ENCODE measurements around the gene FMN2.
A peak's percentile ranks its signal among the peaks of the same experiment; 100 is the strongest.

FMN2 gene

DNA sequence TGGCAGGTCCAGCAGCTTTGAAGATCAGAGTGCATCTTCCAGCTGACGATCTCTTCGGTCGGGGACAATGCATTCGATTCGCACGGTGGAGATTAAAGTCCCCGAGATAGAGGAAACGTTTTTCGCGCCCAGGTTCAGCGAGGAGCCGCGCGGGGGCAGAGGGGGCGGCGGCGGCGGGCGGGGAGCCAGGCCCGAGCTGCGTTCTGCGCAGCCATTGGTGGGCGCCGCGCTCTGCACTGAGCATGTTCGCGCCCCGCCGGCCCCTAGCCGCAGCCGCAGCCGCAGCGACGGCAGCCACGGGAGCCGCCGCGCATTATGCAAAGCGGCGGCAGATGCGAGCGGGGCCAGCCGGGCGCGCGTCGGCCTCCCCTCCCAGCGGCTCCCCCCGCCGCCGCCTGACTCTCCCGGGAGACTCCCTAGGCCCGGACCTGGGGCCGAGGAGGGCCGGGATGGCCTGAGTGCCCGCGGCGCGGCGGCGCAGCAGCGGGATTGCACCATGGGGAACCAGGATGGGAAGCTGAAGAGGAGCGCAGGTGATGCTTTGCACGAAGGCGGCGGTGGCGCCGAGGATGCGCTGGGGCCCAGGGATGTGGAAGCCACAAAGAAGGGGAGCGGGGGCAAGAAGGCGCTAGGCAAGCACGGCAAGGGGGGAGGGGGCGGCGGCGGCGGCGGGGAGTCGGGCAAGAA, at the start of gene FMN2:
FMN2 (plus strand) TSS at position 270 of the 687 bp plus-strand sequence; CDS start at position 497, 227 bp downstream.
- H3K4me3 ChIP-seq (ENCODE audit: low read depth, low read length): peak within 1 kb of the TSS; percentile 73

GRCh38 chr1:240044620-240045019, 47.1 kb upstream of the FMN2 start:
- H3K4me3 ChIP-seq (ENCODE audit: low read depth, low read length): no peak overlapping the region
- no peak for DNase-seq (ENCODE audit: low read depth)

More for the DNA sequence above, at the start of gene FMN2:
- DNase-seq (ENCODE audit: low read depth): no peak

- no peak for DNase-seq (ENCODE audit: low read depth)
- H3K4me3 ChIP-seq (ENCODE audit: low read depth, low read length): no peak overlapping the region
Observed at GRCh38 chr1:240046000-240046399, 45.7 kb upstream of the FMN2 start.

DNA sequence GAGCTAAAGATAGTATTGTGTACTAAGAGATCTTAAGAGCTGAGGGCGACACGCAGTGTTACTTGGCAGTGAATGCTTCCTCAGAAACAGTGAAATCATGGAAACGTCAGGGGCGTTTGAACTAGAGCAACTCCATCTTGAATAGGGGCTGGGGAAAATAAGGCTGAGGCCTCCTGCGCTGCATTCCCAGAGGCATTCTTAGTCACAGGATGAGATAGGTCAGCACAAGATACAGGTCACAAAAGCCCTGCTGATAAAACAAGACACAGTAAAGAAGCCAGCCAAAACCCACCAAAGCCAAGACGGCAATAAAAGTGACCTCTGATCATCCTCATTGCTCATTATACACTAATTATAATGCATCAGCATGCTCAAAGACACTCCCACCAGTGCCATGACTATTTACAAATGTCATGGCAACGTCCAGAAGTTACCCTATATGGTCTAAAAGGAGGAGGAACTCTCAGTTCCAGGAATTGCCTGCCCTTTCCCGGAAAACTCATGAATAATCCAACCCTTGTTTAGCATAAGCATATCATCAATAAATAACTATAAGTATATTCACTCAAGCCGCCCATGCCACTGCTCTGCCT, 37.5 kb upstream of the FMN2 start:
- DNase-seq (ENCODE audit: low read depth): no peak
- H3K4me3 ChIP-seq (ENCODE audit: low read depth, low read length): no peak overlapping the region

DNA sequence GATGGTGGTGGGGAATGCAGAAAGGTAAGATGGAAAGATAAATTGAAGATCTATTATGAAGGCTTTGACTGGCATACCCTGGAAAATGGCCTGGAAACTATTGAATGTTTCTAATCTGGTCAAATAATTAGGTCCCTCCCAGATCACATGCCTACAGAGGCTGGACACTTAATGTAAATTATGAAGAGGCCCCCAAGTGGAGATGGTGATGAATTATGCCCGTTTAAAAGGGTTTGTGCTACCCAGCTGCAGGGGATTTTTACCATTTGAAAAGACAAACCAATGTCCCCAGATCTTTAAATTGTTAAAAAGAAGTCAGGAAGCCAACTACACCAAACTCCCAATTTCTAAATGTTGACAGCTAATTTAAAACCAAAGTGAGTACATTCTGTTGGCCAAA, 35.7 kb upstream of the FMN2 start:
- no peak for DNase-seq (ENCODE audit: low read depth)

GRCh38 chr1:240056350-240056749, 35.3 kb upstream of the FMN2 start:
- DNase-seq (ENCODE audit: low read depth): no peak
- no peak overlapping the region for H3K4me3 ChIP-seq (ENCODE audit: low read depth, low read length)

More for the DNA sequence above, 35.7 kb upstream of the FMN2 start:
- H3K4me3 ChIP-seq (ENCODE audit: low read depth, low read length): no peak overlapping the region

DNA sequence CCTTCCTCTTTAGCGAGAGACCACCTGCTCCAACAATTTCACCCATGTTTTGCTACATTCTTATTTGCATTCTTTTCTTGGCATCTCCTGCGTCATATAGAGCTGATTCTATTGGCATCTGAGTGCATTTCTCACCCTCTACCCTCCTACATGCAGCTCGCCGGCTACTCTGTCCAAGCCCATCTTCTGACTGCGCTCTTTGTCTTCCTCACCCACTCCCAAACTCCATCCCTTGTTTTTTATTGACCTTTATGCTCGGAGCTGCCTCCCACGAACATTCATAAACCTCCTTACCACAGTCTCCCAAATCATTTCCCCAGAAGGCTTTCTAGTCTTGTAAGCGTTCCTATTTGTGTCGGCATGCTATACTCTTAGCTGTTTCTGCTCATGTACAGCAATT, 33.6 kb upstream of the FMN2 start:
- DNase-seq (ENCODE audit: low read depth): no peak
- no peak overlapping the region for H3K4me3 ChIP-seq (ENCODE audit: low read depth, low read length)

DNA sequence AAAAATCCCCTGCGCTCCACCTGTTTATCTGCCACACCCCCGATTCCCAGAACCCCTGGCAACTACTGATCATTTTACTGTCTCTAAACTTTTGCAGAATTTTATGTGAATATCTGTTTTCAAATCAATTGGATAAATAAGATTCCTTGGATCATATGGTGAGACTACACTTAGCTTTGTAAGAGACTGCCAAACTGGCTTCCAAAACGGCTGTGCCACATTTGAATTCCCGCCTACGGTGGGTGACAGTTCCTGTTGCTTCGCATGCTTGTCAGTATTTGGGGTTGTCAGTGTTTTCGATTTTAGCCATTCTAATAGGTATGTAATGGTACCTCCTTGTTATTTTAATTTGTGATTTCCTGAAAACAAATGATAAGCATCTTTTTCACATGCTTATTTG, 22.7 kb upstream of the FMN2 start:
- H3K4me3 ChIP-seq (ENCODE audit: low read depth, low read length): no peak overlapping the region
- no peak for DNase-seq (ENCODE audit: low read depth)

DNA sequence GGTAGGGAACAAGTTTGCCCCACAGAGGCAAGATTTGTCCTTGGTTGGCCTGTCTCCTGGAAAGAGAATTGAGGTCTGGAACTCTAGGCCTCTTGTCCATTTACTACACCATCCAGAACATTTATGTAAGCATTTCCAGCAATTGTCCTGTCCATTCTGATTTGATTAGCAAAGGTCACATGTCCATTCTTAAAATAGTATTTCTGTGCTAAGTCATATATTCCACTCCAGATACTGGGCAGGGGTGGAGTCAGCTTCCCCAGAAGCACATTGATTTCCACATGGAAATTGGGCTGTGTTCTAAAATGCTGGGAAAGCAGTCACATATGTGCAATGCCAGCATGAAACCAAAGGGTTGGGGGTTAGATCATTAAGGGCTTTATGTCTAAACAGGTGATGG, 21.5 kb upstream of the FMN2 start:
- DNase-seq (ENCODE audit: low read depth): no peak

DNA sequence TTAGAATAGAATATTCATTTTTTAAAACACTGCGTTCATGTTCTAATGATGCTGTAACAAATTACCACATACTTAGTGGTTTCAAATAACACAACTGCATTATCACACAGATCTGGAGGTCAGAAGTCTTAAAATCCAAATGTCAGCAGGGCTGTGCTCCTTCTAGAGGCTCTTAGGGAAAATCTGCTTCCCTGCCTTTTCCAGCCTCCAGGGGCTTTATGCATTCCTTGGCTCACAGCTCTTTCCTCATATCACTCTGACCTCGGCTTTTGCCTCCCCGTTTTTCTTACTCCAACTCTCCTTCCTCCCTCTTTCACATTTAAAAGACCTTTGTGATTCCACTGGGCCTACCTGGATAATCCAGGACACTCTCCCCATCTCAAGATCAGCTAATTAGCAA, 18.6 kb upstream of the FMN2 start:
- no peak for DNase-seq (ENCODE audit: low read depth)

More for the DNA sequence above, 21.5 kb upstream of the FMN2 start:
- H3K4me3 ChIP-seq (ENCODE audit: low read depth, low read length): no peak overlapping the region

DNA sequence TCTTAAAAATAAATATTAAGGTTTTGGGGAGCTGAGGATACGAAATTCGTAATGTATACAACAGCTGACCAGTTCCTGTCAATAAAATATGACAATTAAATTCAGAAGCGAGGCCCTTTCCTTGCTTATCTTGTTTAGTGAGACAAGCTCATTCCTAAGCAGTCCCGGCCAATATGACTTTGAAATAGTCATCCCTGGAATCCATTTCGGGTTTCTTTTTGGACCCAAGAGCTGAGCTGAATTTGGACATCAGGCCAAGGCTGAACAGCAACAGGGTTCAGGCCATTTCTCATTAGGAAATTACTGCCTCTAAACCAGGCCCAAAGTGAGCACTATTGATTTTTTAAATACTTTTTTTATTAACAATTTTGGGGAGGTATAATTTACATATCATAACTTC, 17.3 kb upstream of the FMN2 start:
- no peak for DNase-seq (ENCODE audit: low read depth)
- no peak overlapping the region for H3K4me3 ChIP-seq (ENCODE audit: low read depth, low read length)

More for the DNA sequence above, 18.6 kb upstream of the FMN2 start:
- H3K4me3 ChIP-seq (ENCODE audit: low read depth, low read length): no peak overlapping the region

GRCh38 chr1:240074908-240075307, 16.8 kb upstream of the FMN2 start:
- H3K4me3 ChIP-seq (ENCODE audit: low read depth, low read length): no peak overlapping the region
- DNase-seq (ENCODE audit: low read depth): no peak

GRCh38 chr1:240084337-240084736, 7.3 kb upstream of the FMN2 start:
- no peak overlapping the region for H3K4me3 ChIP-seq (ENCODE audit: low read depth, low read length)
- DNase-seq (ENCODE audit: low read depth): no peak

DNA sequence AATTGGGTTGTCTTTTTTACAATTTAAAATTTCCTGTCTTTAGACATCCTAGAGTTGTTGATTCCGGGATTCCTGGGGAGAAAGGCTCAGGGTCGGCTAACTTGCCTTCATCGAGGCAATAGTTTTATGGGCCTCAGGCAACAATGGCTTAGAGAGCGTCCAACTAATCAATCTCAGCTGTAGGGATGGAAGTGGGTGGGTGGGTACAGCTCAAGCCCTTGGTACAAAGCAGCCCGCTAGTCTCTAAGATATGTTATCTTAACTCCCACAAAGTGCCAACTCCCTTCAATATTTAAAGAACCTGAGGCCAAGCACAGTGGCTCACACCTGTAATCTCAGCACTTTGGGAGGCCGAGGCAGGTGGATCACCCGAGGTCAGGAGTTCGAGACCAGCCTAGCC, 6.9 kb upstream of the FMN2 start:
- DNase-seq (ENCODE audit: low read depth): no peak
- no peak overlapping the region for H3K4me3 ChIP-seq (ENCODE audit: low read depth, low read length)

DNA sequence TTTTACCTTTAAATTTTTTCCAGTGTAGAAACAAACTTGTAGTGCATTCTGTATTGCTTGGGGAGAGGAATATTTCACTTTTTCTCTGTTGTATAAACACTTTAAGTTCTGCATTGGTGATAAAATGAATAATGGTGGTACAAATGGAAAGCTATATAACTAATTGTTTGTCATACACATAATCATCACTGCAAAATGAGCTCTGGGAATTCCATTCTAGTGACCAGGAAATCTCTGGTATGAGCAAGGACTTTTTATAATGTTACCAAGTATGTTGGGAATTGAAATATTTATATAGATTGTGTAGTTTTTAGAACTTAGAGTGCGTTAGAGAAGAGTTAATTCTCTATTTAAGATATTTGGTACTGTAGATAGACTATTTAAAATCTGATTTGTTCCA, 5.0 kb upstream of the FMN2 start:
- H3K4me3 ChIP-seq (ENCODE audit: low read depth, low read length): no peak overlapping the region
- DNase-seq (ENCODE audit: low read depth): no peak

DNA sequence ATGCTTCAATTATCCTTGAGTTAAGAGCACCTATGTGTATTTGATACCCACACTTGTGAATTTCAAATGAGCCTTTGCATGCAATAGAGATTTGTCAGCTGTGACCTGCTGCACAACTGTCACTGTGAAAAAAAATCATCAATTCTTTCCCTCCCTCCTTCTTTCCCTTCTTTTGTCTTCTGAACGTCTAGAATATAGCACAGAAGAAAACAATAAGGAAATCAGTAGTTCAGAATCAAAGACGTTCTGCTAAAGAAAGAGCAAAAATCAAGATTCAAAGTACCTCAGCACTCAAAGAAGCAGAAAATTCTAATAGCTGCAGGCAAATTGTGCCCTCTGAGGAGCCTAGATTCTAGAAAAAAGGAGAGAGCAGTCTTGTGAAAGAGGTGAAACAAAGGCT, 1.7 kb upstream of the FMN2 start:
- no peak for DNase-seq (ENCODE audit: low read depth)
- H3K4me3 ChIP-seq (ENCODE audit: low read depth, low read length): no peak overlapping the region

DNA sequence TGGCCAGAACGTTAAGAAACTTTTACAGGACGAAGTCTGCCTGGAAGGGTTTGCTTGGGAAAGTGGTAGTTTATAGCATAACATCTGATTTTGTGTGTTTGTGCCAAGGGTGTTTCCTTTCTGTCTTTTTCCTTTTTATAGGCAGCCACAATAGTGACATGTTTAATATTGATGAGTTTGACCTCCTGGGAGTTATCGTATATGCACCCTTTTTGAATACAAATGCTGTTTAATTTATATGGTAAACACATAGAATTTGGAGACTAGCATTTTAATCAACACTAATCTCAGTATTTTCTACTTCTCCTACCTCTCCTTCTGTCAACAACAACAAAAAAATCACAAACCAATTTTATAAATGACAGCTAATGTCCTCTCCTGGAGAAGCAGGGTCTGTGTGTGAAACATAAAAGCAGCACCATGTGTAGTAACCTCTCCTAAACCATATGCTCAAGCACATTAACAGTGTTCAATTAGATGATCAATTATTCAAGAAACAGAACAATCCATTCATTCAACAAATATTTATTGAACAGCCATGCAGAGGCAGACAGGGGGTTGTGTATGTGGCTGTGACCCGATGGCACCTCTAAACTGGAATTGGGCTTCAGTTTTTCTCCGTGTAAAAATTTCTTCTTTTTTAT, 604 bp upstream of the FMN2 start:
- peak overlapping the region; percentile 73 for H3K4me3 ChIP-seq (ENCODE audit: low read depth, low read length)
- no peak for DNase-seq (ENCODE audit: low read depth)

DNA sequence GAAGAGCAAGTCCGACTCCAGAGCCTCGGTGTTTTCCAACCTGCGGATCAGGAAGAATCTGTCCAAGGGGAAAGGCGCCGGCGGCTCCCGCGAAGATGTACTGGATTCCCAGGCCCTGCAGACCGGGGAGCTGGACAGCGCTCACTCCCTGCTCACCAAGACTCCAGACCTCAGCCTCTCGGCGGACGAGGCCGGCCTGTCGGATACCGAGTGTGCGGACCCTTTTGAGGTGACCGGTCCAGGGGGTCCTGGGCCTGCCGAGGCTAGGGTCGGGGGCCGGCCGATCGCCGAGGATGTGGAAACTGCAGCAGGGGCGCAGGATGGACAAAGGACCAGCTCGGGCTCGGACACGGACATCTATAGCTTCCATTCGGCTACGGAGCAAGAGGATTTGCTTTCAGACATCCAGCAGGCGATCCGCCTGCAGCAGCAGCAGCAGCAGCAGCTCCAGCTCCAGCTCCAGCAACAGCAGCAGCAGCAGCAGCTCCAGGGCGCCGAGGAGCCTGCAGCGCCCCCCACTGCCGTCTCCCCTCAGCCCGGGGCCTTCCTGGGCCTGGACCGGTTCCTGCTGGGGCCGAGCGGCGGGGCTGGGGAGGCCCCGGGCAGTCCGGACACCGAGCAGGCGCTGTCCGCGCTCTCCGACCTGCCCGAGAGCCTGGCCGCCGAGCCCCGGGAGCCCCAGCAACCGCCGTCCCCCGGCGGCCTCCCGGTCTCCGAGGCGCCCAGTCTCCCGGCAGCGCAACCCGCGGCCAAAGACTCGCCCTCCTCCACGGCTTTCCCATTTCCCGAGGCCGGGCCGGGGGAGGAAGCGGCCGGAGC, 827 bp downstream of the FMN2 start:
- no peak for DNase-seq (ENCODE audit: low read depth)
- peak overlapping the region; percentile 73 for H3K4me3 ChIP-seq (ENCODE audit: low read depth, low read length)

DNA sequence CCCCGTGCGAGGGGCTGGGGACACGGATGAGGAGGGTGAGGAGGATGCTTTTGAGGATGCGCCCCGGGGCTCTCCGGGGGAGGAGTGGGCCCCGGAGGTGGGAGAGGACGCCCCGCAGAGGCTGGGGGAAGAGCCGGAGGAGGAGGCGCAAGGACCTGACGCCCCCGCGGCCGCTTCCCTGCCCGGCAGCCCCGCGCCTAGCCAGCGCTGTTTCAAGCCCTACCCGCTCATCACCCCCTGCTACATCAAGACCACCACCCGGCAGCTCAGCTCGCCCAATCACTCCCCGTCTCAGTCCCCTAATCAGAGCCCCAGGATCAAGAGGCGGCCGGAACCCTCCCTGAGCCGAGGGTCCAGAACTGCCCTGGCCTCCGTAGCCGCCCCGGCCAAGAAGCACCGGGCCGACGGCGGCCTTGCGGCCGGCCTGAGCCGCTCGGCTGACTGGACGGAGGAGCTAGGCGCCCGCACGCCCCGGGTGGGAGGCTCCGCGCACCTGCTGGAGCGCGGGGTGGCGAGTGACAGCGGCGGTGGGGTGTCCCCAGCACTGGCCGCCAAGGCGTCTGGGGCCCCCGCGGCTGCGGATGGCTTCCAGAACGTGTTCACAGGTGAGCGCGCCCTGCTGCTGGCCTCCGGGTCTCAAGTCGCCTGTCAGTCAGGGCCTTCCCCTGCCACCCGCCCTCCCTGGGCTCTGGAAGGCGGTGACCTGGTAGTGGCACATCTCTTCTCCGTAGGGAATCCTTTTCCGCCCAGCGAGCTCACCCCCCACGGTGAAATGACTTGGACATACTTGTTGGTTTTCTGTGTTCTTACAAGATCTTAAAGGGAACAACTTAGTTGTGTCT, 1.7 kb downstream of the FMN2 start:
- no peak for DNase-seq (ENCODE audit: low read depth)
- H3K4me3 ChIP-seq (ENCODE audit: low read depth, low read length): peak overlapping the region; percentile 73
